Smooth muscle cell of the coronary artery (primary cell): ENCODE measurements around the gene RALGAPA1. TPM values are rescaled to one million over a fixed set of nuclear protein-coding genes. Genes with fewer than 3 reads are reported as not detected.

Source experiments
- total RNA-seq: library from RNA; depleted of rRNA; stranded (reverse); fragments of >200 nt; gene quantifications from 2 replicates; pipeline ENCODE4 v1.2.3, GENCODE V29; 2014; ENCODE audit warnings: low replicate concordance

RALGAPA1 gene
- total RNA-seq = 16.1 and 20.2 TPM in 2 replicates

DNA sequence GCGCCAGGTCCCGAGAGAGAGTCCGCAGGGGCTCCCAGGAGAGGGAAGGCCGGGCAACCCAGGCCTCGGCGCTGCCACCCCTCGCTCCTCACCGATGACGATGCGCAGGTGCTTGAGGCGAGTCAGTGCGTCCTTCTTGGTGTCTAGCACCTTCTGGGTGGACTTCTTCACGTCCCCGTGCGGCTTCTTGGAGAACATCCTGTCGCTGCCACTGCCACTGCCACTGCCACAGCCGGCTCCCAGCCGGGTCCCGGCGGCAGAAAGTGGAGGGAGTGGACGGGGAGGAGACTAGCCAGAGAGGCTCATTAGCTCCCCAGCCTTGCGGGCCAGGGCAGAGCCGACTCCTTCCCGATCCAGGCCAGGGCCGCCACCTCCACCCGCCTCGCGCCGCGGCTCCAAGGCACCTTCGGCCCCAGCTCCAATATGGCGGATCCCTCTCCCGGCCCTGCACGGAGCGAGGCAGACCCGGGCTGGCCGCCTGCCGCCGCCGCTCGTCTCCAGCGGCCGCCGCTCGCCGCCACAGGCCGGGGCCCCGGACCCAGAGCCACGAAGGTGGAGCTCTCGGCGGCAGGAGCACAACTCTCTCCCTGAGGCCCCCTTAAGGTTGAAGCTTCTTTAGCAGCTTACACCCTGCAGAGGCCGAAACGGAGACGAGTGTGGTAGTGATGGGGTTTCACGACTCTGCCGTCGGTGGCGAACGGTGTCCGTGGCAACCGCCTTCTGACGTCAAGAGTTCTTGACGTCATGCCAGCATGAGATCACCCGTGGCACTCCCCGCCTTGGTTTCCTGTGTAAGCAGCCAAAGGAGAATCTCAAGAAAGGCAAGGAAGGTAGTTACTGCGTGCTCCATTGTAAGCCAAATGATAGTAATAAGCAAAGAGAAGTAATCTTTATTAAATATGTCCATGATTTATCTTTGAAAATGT, at the start of gene RALGAPA1:
TSS of gene RALGAPA1 (minus strand) at position 658 of the 926 bp plus-strand sequence. CDS start at position 198, 460 bp downstream.

GRCh38 chr14:35826218-35826951, 17.3 kb upstream of the RALGAPA1 start, which contains the start of gene BRMS1L:
Gene BRMS1L (plus strand): TSS chr14:35826338. CDS start chr14:35826517, 179 bp downstream.

GRCh38 chr14:35533357-35534207, 275.5 kb downstream of the RALGAPA1 start, which contains the start of gene INSM2:
Gene INSM2 (plus strand): TSS chr14:35534164. CDS start chr14:35534253, 89 bp downstream.

Other genes with a start within 250 kb of the RALGAPA1 start
- gene BRMS1L, start 17.0 kb upstream of the RALGAPA1 start, total RNA-seq = 2.6 and 3.0 TPM in 2 replicates